T-helper 2 cell (primary cell): ENCODE measurements around the gene CACNA1C.

ENCODE experiments used
- DNase-seq, 5 experiments: peaks; one replicate each; pipeline versions ENCODE4 v3.0.0 to v3.0.0-alpha.2; 2012 to 2022

The CACNA1C gene

GRCh38 chr12:2300168-2300567 is 247.4 kb downstream of the CACNA1C start:
- no peak for DNase-seq

- DNase-seq: no peak
Measured at GRCh38 chr12:2300886-2301285, 248.1 kb downstream of the CACNA1C start.

DNA sequence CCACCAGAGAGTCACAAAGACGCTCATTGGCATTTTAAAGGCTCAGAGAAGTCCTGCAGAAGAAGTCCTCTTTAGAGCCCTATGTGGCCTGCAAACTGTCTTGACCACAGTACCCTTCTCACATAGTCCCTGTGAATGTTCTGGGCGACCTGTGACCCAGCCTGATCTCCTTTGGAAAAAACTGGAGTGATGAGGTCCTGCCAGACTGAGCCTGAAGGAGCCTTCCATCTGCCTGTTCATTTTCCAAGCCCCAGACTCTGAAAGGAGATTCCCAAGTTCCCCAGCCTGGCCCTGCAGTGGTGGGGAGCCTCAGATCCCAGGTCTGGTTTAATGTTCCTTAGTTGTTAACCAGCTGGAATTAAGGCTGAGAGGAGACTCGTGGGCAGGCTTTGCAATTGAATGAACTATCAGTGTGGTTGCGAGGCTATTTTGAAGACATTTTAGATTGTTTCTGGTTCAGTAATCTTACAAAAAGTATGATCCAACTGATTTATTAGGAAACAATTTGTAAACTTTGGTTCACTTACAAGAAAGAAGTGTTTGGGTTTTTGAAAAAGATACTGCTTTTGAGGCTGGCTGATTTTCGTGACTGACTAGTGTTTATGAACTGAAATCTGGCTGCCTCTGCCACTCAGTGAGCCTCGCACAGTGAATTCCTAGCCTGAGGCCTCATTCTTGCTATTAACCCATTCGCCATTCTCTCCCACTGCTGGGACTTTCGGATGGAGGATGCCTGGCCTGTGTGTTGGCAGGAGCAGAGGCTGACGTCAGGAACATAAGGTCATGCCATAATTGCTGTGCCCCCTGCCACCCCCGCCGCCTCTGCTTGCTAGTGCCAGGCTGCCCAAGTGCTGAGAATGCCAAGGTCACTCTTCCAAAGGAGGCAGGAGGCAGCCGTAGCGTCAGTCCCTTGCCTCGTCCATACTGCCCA is 249.0 kb downstream of the CACNA1C start:
- no peak for DNase-seq

- DNase-seq: no peak
Measured at GRCh38 chr12:2302711-2303580, 250.2 kb downstream of the CACNA1C start.

- no peak for DNase-seq
Measured at GRCh38 chr12:2304223-2304622, 251.4 kb downstream of the CACNA1C start.

DNA sequence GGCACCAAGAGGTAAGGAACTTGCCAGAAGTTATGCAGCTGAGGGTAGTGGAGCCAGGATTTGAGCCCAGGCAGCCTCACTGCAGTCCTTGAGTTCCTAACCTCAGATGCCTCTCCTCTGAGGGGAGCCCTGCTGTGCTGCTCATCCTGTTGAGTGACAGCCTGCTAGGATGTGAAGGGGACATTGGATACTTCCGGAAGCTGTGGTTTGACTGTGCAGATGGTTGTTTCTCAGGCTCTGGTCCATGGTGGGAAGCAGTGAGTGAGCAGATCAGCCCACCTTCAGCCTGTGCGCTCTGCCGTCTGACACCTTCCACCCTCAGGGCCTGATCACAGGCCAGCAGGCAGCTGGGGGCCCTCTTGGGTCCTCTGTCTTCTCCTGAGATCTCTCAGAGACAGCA is 253.2 kb downstream of the CACNA1C start:
- no peak for DNase-seq

- DNase-seq: no peak
Measured at GRCh38 chr12:2306735-2307134, 253.9 kb downstream of the CACNA1C start.

DNA sequence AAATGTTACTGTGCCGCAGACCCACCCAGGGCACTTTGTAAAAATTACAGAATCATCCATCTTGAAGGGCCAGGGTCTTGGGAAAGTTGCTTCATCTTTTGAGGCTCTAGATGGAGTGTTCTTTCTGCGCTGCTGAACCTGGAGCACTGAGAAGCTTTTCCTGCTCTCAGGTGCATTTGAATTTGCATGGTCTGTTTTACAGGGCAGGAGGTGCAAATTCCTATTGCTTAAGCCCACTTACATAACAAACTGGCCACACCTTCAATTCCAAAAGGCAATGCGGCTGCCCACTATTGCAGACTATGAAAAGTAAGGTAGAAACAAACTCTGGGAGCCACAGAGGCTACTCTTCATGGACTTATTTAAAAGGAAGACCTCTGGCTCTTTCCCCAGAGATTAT is 254.8 kb downstream of the CACNA1C start:
- no peak for DNase-seq

GRCh38 chr12:2309647-2310046 is 256.9 kb downstream of the CACNA1C start:
- DNase-seq: no peak

DNA sequence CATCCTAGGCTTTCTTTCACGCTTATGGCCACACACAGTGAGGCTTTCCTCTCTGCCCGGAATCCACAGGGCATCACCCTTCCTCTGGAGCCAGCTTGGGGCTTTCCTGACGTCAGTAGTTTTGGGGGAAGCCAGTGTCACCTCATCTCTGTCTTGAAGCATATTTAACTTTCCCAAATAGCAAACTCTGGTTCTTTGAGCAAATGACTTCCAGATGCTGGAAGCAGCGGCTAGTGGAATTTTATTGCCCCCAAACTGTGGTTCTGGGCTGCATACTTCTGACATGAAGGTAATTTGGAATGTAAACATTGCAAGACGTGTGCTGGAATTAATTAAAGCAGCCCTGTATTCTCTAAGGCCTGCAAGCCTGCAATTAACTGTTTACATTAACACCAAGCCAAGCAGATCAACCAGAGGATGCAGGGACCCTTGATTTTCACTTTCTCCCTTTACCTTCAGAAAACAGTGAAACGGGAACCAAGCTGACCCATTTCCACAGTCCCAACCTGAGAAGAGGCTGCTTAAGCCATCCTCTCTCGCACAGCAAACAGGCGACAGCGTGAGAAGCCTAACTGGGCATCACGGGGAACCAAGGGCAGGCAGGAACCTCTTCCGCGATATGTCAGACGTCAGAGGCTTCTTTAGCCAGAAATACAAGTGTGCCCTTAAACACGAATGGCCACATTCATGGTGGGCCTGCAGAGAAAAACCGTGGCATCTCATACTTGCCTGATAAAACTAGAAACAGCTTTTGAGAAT is 258.4 kb downstream of the CACNA1C start:
- no peak for DNase-seq

- DNase-seq: no peak
Measured at GRCh38 chr12:2312175-2312574, 259.4 kb downstream of the CACNA1C start.

DNA sequence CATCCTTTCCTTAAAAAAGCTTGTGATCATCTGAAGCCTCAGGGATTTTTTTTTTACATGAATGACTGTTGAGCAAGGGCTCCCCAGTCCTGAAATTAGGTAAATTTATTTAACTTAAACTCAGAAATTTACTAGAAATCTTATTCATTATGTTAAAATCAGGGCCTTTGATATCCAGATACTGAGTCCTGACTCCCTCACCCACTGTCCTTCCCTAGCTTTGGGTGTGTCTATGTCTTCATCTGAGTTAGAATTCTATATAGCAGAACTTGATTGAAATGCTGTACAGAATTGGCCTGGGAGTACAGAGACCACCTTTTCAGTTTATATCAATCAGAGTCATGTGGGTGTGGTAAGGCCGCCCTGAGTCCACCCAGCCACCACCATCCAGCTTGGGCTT is 260.0 kb downstream of the CACNA1C start:
- DNase-seq: no peak

DNA sequence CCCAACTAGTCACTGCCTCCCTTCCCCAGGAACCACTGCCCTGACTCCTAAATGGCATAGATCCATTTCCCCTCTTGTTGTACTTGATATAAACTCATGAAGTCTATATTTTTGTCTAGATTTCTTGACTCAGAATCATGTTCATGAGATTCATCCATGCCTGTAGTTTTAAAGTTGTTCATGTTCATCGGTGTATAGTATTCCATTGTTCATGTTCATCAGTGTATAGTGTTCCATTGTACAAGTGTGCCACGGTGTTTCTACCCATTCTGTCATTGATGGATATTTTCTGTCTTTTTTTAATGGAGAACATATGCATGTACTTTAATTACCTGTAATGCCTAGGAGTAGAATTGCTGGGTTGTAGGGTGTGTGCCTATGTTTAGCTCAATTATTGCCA is 261.7 kb downstream of the CACNA1C start:
- no peak for DNase-seq

GRCh38 chr12:2317772-2318171 is 265.0 kb downstream of the CACNA1C start:
- DNase-seq: no peak

DNA sequence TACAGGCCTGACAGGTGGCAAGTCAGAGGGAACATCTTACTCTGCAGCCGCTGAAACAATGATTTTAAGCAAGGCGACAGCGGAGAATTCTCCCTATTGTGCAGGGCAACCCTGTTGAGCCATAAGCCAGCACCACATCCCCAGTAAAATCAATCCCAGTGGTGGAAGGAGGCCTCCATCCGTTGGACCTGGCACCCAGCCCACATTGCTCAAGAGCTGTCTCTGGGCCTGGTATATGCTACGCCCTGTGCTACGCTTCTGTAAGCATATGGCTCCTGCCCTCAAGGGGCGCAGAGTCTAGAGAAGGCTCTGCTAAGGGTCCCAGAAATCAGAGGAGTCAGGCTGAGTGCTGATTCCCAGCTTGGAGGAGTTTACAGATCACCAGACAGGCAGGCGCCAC is 265.5 kb downstream of the CACNA1C start:
- DNase-seq: no peak

DNA sequence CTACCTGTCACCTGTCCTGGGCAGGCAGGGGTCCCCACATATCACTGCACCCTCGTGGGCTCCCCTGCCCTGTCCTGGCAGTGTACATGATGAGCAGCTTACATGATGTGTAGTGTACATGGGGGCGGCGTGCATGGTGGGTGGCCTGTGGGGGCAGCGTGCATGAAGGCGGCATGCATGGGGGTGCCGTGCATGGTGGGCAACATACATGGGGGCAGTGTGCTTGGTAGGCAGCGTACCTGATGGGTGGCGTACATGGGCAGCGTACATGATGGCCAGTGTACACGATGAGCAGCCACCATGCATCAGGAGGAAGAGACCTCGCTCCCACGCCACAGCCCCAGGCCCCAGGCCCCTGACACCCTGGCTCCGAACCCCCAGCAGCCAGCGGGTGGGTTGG is 266.3 kb downstream of the CACNA1C start:
- DNase-seq: no peak

DNA sequence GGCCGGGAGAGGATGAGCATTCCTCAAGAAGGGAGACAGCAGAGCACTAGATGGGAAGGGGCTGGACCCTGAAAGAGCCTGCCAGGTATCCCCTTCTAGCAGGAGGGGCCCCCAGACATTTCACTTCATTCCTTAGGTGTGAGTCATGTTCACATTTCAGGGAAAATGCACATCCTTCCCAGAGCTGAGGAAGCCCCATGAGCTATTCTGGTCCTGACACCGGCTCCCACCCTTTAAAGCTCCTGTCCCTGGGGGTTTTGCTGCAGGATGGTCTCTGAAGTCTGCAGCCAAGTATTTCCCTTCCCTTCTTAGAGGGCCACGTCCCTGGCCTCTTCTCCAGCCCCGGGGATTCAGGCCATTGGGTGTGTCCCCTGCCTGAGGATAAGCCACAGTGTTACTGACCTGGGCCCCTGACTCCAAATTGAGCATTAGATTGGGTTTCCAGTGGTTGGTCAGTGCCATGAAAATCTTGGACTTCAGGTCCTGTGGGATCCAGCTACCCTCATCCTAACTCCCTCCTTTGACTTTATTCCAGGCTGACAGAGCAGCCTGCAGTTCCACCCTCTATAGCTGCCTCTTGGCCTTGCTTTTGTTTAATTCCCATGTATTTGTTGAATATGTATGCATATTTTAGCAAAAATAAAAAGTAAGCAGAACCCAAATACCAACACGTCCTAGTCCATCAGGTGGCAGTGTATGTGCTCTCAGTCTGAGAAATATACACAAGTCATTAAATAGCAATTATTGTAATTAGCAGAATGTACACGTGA is 267.1 kb downstream of the CACNA1C start:
- DNase-seq: no peak

- no peak for DNase-seq
Measured at GRCh38 chr12:2320841-2321240, 268.1 kb downstream of the CACNA1C start.

DNA sequence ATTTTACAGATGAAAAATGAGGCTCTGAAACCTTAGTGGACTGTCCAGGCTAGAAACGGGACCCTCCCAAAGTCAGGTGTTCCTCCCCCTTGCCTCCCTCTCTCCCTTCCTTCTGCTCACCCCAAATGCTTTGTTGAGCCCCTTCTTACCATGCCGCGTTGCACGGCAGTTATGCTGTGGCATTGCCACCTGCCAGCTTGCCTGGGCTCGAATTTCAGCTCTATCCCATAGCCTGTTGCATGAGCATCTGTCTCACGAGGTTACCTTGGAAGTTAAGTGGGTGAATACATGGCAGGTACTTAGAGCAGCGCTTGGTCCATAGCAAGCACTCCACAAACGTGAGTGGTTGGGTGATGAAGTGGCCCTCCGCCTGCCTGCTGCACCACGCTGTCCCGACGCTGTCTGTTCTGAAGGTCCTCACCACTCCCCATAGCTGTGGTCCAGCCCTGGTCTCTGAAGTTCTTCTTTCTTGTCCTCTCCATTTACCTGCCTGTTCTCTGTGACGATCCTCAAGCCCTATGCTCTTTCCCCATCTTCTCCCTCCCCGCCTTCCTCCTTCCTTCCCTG is 269.9 kb downstream of the CACNA1C start:
- DNase-seq: no peak

GRCh38 chr12:2323532-2324255 is 270.9 kb downstream of the CACNA1C start:
- no peak for DNase-seq

- no peak for DNase-seq
Measured at GRCh38 chr12:2324387-2324786, 271.6 kb downstream of the CACNA1C start.
